Ishikawa (cell line): ENCODE results near the gene ISLR.

Experiments used
- CEBPB ChIP-seq: IDR thresholded peaks from 2 replicates; pipeline ENCODE4 v1.6.1; 2012
- CREB1 ChIP-seq: IDR thresholded peaks from 2 replicates; pipeline ENCODE4 v1.6.1; 2012; ENCODE audit warnings: low read depth
- EGR1 ChIP-seq: IDR thresholded peaks from 2 replicates; pipeline ENCODE4 v1.6.1; 2012
- EP300 ChIP-seq: IDR thresholded peaks from 2 replicates; pipeline ENCODE4 v1.6.1; 2012; ENCODE audit warnings: borderline replicate concordance
- FOXM1 ChIP-seq: IDR thresholded peaks from 2 replicates; pipeline ENCODE4 v1.6.1; 2012; ENCODE audit warnings: low read depth, borderline replicate concordance
- MAX ChIP-seq: IDR thresholded peaks from 2 replicates; pipeline ENCODE4 v1.6.1; 2012
- NFIC ChIP-seq: IDR thresholded peaks from 2 replicates; pipeline ENCODE4 v1.6.1; 2012
- RAD21 ChIP-seq: IDR thresholded peaks from 2 replicates; pipeline ENCODE4 v1.6.1; 2012; ENCODE audit warnings: low read depth
- REST ChIP-seq: IDR thresholded peaks from 2 replicates; pipeline ENCODE4 v1.6.1; 2012; ENCODE audit warnings: low read depth, mild to moderate bottlenecking
- TAF1 ChIP-seq: IDR thresholded peaks from 2 replicates; pipeline ENCODE4 v1.6.1; 2012; ENCODE audit warnings: low read depth, mild to moderate bottlenecking
- TCF12 ChIP-seq: IDR thresholded peaks from 2 replicates; pipeline ENCODE4 v1.6.1; 2012; ENCODE audit warnings: low read depth
- TEAD4 ChIP-seq: IDR thresholded peaks from 2 replicates; pipeline ENCODE4 v1.6.1; 2012
- USF1 ChIP-seq: IDR thresholded peaks from 2 replicates; pipeline ENCODE4 v1.6.1; 2012
- YY1 ChIP-seq: IDR thresholded peaks from 2 replicates; pipeline ENCODE4 v1.6.1; 2012; ENCODE audit warnings: low read depth
- ZBTB7A ChIP-seq: IDR thresholded peaks from 2 replicates; pipeline ENCODE4 v1.6.1; 2012; ENCODE audit warnings: low read depth

ISLR gene

GRCh38 chr15:74196175-74196574 lies 22.7 kb downstream of the ISLR start:
- TF ChIP-seq EP300 (peak; percentile 22; the same call in 1 of the 2 replicates), YY1 (no peak), USF1 (no peak), TAF1 (no peak), ZBTB7A (no peak), MAX (no peak), EGR1 (no peak), TCF12 (no peak), RAD21 (no peak), TEAD4 (no peak), CREB1 (no peak), CEBPB (no peak), FOXM1 (no peak), NFIC (peak; percentile 47), REST (no peak)

GRCh38 chr15:74197176-74197965 lies 23.9 kb downstream of the ISLR start:
- TF ChIP-seq ZBTB7A (no peak), CEBPB (no peak), EP300 (no peak), CREB1 (no peak), TCF12 (no peak)

- TF ChIP-seq FOXM1 (no peak), CEBPB (no peak), YY1 (no peak), MAX (no peak), ZBTB7A (no peak), RAD21 (no peak), EGR1 (no peak), CREB1 (no peak), USF1 (no peak), EP300 (no peak)
Measured at GRCh38 chr15:74199297-74199652, 25.8 kb downstream of the ISLR start.

GRCh38 chr15:74200412-74200815 lies 26.9 kb downstream of the ISLR start:
- no peak for TF ChIP-seq USF1
- no peak for TF ChIP-seq TCF12
- peak; percentile 85 for TF ChIP-seq CEBPB

- TF ChIP-seq FOXM1: no peak
- 0 out of 2 replicates have a peak, but pooled peaks have one; percentile 10 for TF ChIP-seq NFIC
Measured at GRCh38 chr15:74200871-74201419, 27.4 kb downstream of the ISLR start.

- TF ChIP-seq REST (no peak), NFIC (peak; percentile 44; the same call in 1 of the 2 replicates)
Measured at GRCh38 chr15:74201710-74202420, 28.4 kb downstream of the ISLR start.
